Measurements from ENCODE around the gene CALML4.

GRCh38 chr15:68223171-68223570, 18.0 kb upstream of the CALML4 start:
- TF ChIP-seq SPI1 (IDR thresholded peaks at IDR 0.05; ENCODE audit: borderline replicate concordance, low read depth) (no peak), CTCF (IDR thresholded peaks at IDR 0.05; ENCODE audit: insufficient read depth, low read length) (no peak)

Measured in HL-60 (cell line).